Stimulated activated CD4-positive, alpha-beta T cell treated with anti-CD3 and anti-CD28 coated beads, Interleukin-2, amount 100 ng/mL, for 24 hours (primary cell): ENCODE results near the gene CYB5R4.

Experiments
- DNase-seq, 2 donors: peaks; one replicate each; pipeline ENCODE4 v3.0.0-alpha.2; 2020

Gene CYB5R4

GRCh38 chr6:83859410-83860358 lies at the start of gene CYB5R4:
Gene CYB5R4, plus strand, starts transcription at chr6:83859689. Its CDS starts 94 bp downstream, at chr6:83859783.
- DNase-seq, result peak; percentile 94

GRCh38 chr6:83812595-83812994 lies 46.9 kb upstream of the CYB5R4 start:
- no peak for DNase-seq

GRCh38 chr6:83815631-83816272 lies 43.7 kb upstream of the CYB5R4 start:
- DNase-seq, result no peak

- DNase-seq, result no peak
These were observed 36.8 kb upstream of the CYB5R4 start for GRCh38 chr6:83822629-83823169.

GRCh38 chr6:83824388-83824801 lies 35.1 kb upstream of the CYB5R4 start:
- DNase-seq, result no peak

GRCh38 chr6:83824831-83825230 lies 34.7 kb upstream of the CYB5R4 start:
- DNase-seq, result no peak

- DNase-seq, result no peak
These were observed 32.4 kb upstream of the CYB5R4 start for GRCh38 chr6:83827050-83827449.

GRCh38 chr6:83838727-83839126 lies 20.8 kb upstream of the CYB5R4 start:
- no peak for DNase-seq

GRCh38 chr6:83844170-83844569 lies 15.3 kb upstream of the CYB5R4 start:
- no peak for DNase-seq

DNA sequence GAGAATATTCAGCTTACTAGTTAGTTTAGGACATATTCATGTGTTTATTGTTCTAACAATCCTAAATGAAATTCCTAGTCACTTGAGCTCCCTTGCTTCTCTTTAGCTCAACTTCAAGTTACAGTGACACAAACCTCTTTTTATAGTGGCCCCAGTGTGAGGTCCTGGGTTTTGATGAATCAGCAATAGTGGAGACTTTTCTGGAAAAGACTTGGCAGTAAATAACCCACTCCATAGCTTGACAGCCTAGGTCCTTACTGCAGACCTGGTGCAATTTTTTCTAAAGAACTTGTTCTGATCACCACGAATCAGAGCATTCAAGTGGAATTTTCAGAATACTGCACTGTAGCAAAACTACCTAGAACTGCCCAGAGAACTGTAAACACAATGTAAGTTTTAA lies 13.2 kb upstream of the CYB5R4 start:
- no peak for DNase-seq

DNA sequence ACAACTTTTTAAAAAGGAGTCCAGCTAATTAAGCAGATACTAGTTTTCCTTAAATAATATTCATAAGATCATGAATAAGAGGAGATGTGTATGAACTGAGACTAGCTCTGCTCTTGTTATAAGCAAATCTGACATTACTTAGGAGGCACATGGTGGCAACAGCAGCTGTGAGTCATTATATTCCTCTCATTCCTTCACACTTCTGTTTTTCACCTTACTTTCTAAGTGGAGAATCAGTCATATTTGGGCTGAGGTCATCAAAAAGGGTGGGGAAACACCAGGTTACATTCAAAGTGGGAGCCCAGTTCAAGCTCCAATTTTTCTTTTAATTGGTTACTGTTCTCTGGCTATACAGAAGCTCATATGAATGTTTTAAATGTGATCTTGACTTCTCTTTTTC lies 12.3 kb upstream of the CYB5R4 start:
- DNase-seq, result no peak

GRCh38 chr6:83849127-83849526 lies 10.4 kb upstream of the CYB5R4 start:
- DNase-seq, result no peak

- no peak for DNase-seq
These were observed 9.9 kb upstream of the CYB5R4 start for GRCh38 chr6:83849610-83850009.

DNA sequence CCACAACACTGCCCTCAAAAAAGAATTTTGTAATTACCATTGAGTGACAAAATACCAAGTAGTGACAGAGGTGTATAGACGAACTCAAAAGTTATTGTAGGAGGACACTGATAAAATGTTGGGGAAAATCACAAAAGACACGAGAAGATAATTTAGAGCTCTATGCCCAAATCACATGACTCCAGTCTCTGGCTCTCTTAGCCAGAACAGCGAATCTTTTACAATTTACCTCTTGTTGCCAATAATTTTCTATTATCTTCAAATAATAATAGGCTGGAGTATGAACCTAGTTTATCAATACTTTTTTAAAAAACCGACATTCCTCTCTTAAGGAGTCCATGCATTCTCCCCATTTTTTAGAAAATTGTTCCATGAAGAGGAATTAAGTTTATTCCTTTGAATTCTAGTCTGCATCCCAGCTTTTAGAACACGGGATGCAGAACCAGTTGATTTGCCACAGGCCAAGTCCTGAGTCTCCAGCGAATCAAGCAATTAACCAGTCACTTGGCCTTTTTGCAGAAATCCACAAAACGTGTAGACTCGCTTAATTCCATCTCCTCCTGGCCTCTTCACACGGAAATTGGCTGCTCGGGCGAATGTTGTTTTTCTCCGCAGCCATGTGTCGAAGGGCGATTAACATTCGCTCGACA lies 6.8 kb upstream of the CYB5R4 start:
- no peak for DNase-seq

DNA sequence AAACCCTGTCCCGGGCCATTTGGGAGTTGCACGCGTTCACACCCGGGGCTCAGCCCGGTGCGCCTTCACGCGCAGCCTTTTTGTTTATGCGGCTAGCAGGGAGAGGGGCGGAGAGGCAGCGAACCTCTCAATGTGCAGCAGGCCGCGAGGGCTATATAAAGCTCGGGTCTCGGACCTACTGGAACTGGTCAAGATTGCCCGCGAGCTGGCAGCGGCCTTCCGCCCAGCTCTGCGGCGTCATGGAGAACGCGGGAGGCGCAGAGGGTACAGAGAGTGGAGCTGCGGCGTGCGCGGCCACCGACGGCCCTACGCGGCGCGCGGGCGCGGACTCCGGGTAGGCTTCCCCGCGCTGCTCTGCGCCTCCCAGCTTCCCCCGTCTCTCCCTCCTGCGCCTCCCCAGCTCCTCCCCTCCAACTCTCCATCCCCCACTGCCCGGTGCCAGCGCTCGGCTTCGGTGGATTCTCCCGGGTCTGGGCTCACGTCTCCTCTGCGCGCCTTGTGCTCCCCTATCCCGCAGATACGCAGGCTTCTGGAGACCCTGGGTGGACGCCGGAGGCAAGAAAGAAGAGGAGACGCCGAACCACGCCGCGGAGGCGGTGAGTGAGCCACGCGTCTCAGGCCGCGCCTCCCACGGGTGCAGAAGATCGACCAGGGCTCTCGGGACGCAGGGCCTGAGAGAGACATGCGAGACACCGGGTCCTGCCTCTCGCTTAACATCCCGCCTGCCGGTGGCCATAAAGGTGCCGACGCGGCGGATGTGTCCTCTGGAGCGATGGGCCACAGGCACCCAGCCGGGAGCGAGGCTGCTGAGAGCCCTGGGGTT lies 6.1 kb upstream of the CYB5R4 start, which contains the start of gene RIPPLY2:
Gene RIPPLY2 (plus strand): TSS at position 183 of the 823 bp plus-strand sequence. CDS start 57 bp downstream, at position 240.
- peak in 1 of 2 donors; percentile 20 for DNase-seq

DNA sequence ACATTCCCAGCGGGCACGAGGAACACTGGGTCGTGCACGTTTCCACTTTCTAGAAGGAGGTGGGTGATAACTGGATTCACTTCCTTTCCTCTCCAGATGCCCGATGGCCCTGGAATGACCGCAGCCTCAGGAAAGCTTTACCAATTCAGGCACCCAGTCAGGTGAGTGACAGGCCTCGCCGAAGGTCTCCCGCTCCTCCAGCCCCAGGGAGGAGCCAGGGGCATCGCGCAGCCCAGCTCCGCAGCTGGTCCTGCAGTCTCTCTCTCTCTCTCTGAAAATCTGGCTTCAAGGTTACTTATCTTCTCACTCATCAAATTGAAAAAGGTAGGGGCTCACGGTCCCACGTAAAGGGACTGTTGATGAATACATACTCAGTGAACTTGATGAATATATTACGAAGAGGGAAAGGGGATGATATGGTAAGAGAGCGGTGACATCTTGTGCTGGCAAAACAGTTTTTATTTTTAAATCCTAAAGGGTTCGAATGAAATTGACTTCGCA lies 5.4 kb upstream of the CYB5R4 start:
- no peak for DNase-seq

DNA sequence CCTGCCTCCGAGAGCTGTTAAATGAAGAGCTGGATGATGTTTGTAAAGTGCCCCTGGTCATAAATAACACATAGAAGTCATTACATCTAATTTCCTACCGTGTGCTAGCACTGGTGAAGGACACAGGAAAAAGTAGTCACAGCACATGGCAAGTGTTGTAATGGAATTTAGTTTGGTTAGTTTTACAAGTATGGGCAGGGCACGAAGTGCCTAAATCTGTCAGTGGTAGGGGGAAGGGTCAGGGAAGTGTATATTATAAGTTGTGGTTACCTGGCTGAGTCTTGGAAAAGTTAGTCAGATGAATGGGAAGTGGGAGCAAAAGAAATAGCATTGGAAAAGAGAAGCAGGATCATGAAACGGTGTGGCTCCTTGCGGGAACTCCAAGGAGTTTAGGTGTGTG lies 4.7 kb upstream of the CYB5R4 start:
- no peak for DNase-seq

DNA sequence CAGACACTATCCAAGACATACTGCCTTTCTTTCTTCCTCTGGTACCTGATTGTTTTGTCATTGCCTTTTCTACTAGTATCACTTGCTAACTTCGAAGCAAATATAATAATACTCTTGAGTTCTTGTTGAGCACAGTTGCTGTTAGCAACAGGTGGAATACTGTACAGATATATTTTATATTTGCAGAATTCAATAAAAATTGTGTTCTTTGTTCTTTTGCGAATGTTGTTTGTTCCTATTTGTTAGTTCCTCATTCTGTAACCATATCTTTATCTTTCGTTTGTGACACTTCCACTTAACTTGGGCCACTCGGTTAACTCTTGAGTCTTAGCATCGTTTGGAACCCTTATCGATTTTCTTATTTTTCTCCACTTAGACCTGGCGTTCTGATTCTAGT lies 868 bp downstream of the CYB5R4 start:
- DNase-seq, result no peak

- DNase-seq, result no peak
These were observed 1.4 kb downstream of the CYB5R4 start for GRCh38 chr6:83860782-83861495.

DNA sequence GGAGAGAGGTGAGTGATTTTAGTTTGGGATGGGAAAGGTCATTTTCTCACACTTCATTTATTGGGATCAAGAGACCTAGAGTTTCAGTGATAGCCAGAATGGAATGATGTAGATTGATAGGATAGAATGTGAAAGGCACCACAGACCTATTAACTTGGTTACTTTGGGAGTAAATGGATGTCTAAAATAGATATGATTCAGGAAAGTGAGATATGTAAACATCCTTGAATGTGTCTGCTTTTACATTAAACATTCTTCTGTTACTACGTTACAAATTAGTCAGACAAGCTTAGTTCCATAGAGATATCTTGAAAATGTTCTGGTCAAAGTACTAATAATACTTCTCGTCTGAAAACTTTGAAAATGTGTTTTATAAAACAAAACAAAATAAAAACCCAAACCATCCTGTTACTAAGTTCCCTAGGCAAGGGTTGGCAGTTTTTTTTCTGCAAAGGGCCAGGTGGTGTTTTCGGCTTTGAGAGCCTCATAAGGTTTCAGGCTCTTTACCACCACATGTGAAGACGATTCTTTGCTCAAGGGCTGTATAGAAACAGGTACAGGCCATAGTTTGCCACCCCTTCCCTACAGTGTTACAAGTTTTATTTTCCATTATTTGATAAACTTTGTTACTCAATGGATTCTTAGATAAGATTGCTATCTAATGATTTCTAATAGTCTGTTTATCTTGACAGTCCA lies 3.4 kb downstream of the CYB5R4 start:
- no peak for DNase-seq

DNA sequence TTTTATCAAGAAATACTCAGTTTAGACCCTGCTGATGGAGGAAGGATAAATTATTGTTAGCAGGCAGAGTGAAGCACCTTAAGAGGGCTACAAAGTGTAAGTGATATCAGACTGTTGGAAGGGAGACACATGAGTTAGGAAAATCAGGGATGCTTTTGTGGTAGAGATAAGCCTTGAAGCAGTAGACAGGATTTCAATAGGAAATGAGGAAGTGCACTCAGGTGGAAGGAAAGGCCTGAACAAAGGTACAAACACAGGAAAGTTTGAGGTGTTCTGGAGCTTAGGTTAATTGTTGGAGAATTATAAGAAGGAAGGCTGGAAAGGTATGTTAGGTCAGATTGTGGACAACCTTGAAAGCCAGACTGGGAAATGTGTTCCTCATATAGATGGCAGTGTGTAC lies 7.6 kb downstream of the CYB5R4 start:
- no peak for DNase-seq
